Kidney epithelial cell (primary cell): Measurements from ENCODE around the gene DRGX. TPM values are rescaled to one million over a fixed set of nuclear protein-coding genes. Genes with fewer than 3 reads are reported as not detected.

Experiments
- DNase-seq: peaks from one replicate; pipeline ENCODE4 v3.0.0-alpha.2; 2010; ENCODE audit warnings: low read depth
- H3K27me3 ChIP-seq: 2 replicates; pipeline ENCODE4 v1.6.0; 2011; ENCODE audit warnings: low read length; ENCODE audit not compliant: control insufficient read depth, insufficient read depth
- H3K36me3 ChIP-seq: 2 replicates; pipeline ENCODE4 v1.5.1; 2011; ENCODE audit warnings: low read length; ENCODE audit not compliant: control insufficient read depth, insufficient read depth
- H3K4me3 ChIP-seq: 2 replicates; pipeline ENCODE4 v1.5.1; 2011; ENCODE audit warnings: low read depth, mild to moderate bottlenecking, control low read depth, low read length
- CTCF ChIP-seq: IDR thresholded peaks from 2 replicates; pipeline ENCODE4 v1.5.1; 2011; ENCODE audit warnings: mild to moderate bottlenecking, moderate library complexity, low read length, control low read depth, inconsistent platforms; ENCODE audit not compliant: insufficient read depth, poor library complexity, severe bottlenecking
- total RNA-seq: library from RNA; depleted of rRNA; stranded (reverse); fragments of >200 nt; gene quantifications from 2 replicates; pipeline ENCODE4 v1.2.3, GENCODE V29; 2015

Gene DRGX
- total RNA-seq, 1 donor from 2014 or later = not detected

DNA sequence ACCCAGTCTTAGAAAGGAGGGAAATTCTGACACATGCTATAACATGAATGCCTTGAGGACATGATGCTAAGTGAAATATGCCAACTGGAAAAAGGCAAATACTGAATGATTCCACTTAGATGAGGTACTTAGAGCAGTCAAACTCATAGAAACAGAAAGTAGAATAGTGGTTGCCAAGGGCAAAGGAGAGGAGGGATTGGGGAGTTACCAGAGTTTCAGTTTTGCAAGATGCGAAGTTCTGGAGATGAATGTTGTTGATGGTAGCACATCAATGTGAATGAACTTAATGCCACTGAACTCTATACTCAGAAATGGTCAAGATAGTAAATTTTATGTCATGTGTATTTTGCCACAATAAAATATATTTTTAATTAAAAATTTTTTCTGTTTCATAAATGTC lies 38.9 kb downstream of the DRGX start:
- Histone ChIP-seq H3K27me3 (no peaks in the 10 kb centered on the region), H3K4me3 (no peak overlapping the region), H3K36me3 (no peaks in the 10 kb centered on the region)
- no peak for TF ChIP-seq CTCF
- no peak for DNase-seq

DNA sequence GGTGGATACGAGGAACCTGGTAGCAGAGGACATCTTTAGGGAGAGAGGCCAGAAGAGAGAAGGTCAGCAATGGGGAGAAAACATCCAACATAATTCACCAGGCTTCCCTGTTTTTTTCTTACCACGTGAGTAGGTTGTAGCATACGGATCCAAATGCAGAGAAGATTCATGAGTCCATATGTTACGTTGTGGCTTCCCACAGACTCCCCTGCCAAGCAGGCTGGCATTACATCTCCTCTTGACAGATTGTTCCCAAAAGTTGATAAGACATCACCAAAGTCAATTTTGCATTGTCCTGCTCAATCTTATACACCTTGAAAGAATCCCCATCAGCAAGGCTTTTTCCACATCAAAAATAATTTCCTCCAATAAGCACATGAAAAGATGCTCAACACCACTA lies 39.7 kb downstream of the DRGX start:
- DNase-seq = no peak
- no peaks in the 10 kb centered on the region for H3K27me3 ChIP-seq
- TF ChIP-seq CTCF = no peak
- no peaks in the 10 kb centered on the region for H3K36me3 ChIP-seq
- no peak overlapping the region for H3K4me3 ChIP-seq

GRCh38 chr10:49355221-49355620 lies 40.7 kb downstream of the DRGX start:
- no peaks in the 10 kb centered on the region for H3K36me3 ChIP-seq
- no peaks in the 10 kb centered on the region for H3K27me3 ChIP-seq
- no peak for DNase-seq
- H3K4me3 ChIP-seq = no peak overlapping the region
- TF ChIP-seq CTCF = no peak

DNA sequence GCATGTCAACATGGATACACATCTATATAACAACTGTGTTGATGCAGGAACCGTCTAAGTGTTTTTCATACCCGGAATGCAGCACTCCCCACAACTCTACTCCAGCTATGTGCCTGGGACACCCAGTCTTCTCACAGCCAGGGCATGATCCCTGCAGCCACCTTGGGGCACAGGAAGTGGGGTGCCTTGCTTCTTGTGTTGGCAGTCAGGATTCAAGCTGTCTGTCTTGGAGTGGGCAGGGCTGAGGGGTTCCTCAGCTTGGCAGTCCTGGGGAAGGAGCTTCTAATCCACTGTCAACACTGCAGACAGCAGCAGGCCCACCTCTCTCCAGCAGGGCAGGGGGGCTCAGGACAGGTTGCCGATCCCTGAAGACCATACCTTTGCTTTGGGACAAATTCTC lies 41.3 kb downstream of the DRGX start:
- no peak for DNase-seq

GRCh38 chr10:49353895-49354566 lies 41.9 kb downstream of the DRGX start:
- H3K4me3 ChIP-seq = no peak overlapping the region
- no peak for DNase-seq
- TF ChIP-seq CTCF = no peak
- H3K27me3 ChIP-seq = no peaks in the 10 kb centered on the region
- H3K36me3 ChIP-seq = no peaks in the 10 kb centered on the region

More for the DNA sequence above, 41.3 kb downstream of the DRGX start:
- H3K36me3 ChIP-seq = no peaks in the 10 kb centered on the region
- no peaks in the 10 kb centered on the region for H3K27me3 ChIP-seq
- no peak overlapping the region for H3K4me3 ChIP-seq
- TF ChIP-seq CTCF = no peak
